SK-N-SH (cell line): ENCODE results near the gene NSG2. TPM values are rescaled to one million over a fixed set of nuclear protein-coding genes. Genes with fewer than 3 reads are reported as not detected.

Experiments
- CTCF ChIA-PET: fragments of 300-600, 350-600 bp; formaldehyde crosslinking; extraction: SDS; loops from one replicate; lab custom pipeline; 2021; lab: Yijun Ruan, JAX
- POLR2A ChIA-PET: fragments of 350-600 bp; sonication (Branson Sonifier 250); formaldehyde crosslinking; extraction: SDS; loops from one replicate; lab custom pipeline; 2020; ENCODE audit warnings: antibody characterized with exemption, inconsistent platforms; lab: Yijun Ruan, JAX
- DNase-seq: peaks from one replicate; pipeline ENCODE4 v3.0.0; 2012
- H2AFZ ChIP-seq: fragments of 200-600 bp; sonication (generic); 2 replicates; pipeline ENCODE4 v1.8.1; 2016; ENCODE audit warnings: antibody characterized with exemption, mild to moderate bottlenecking, low read depth
- H3F3A ChIP-seq: fragments of 200-600 bp; sonication (generic); replicated peaks from 2 replicates; pipeline ENCODE3; 2016; ENCODE audit warnings: antibody characterized with exemption, mild to moderate bottlenecking; ENCODE audit not compliant: insufficient read depth
- H3K27ac ChIP-seq, 2 experiments: fragments of 200-500 bp in 1 of 2; fragments of 200-600 bp in 1 of 2; sonication (Bioruptor generic) in 1 of 2; sonication (generic), shearing (Covaris generic) in 1 of 2; 2 replicates each; pipeline versions ENCODE4 v1.5.1 to v1.6.1; 2014 to 2016; ENCODE audit warnings: low read depth in 2 of 2, inconsistent platforms in 1 of 2, low read length in 1 of 2, mild to moderate bottlenecking in 1 of 2, mixed read lengths in 1 of 2
- H3K27me3 ChIP-seq: fragments of 200-600 bp; sonication (generic), shearing (Covaris generic); 2 replicates; pipeline ENCODE4 v1.6.1; 2016; ENCODE audit warnings: mixed run types; ENCODE audit not compliant: insufficient read depth
- H3K36me3 ChIP-seq, 2 experiments: fragments of 200-500 bp in 1 of 2; fragments of 200-600 bp in 1 of 2; sonication (Bioruptor generic) in 1 of 2; sonication (generic) in 1 of 2; replicated peaks in 1 of 2; 2 replicates each; pipeline versions ENCODE3 to v1.5.1; 2014 to 2016; ENCODE audit warnings: low read length in 1 of 2, mild to moderate bottlenecking in 1 of 2; ENCODE audit not compliant: insufficient read depth in 2 of 2, control insufficient read depth in 1 of 2
- H3K4me1 ChIP-seq, 2 experiments: fragments of 200-500 bp in 1 of 2; fragments of 200-600 bp in 1 of 2; sonication (Bioruptor generic) in 1 of 2; sonication (generic), shearing (Covaris generic) in 1 of 2; 2 replicates each; pipeline versions ENCODE4 v1.5.1 to v1.6.1; 2014 to 2016; ENCODE audit warnings: low read depth in 1 of 2, low read length in 1 of 2, mixed run types in 1 of 2; ENCODE audit not compliant: insufficient read depth in 2 of 2, control insufficient read depth in 1 of 2
- H3K4me2 ChIP-seq: fragments of 200-600 bp; sonication (generic), shearing (Covaris generic); 2 replicates; pipeline ENCODE4 v1.6.1; 2017; ENCODE audit warnings: mixed run types
- H3K4me3 ChIP-seq, 2 experiments: fragments of 200-500 bp in 1 of 2; fragments of 200-600 bp in 1 of 2; sonication (Bioruptor generic) in 1 of 2; sonication (generic), shearing (Covaris generic) in 1 of 2; 2 replicates each; pipeline versions ENCODE4 v1.5.1 to v1.8.1; 2014 to 2016; ENCODE audit warnings: low read depth in 2 of 2, inconsistent platforms in 1 of 2, low read length in 1 of 2, mild to moderate bottlenecking in 1 of 2, mixed read lengths in 1 of 2, moderate library complexity in 1 of 2
- H3K79me2 ChIP-seq: fragments of 200-600 bp; sonication (generic); 2 replicates; pipeline ENCODE4 v1.8.1; 2017; ENCODE audit warnings: mild to moderate bottlenecking; ENCODE audit not compliant: insufficient read depth
- H3K9ac ChIP-seq: fragments of 200-600 bp; sonication (generic); 2 replicates; pipeline ENCODE4 v1.6.1; 2017; ENCODE audit warnings: mixed run types
- H3K9me2 ChIP-seq: fragments of 200-600 bp; sonication (generic); 2 replicates; pipeline ENCODE4 v1.6.1; 2017; ENCODE audit warnings: mixed run types
- H3K9me3 ChIP-seq: fragments of 200-600 bp; sonication (generic); 2 replicates; pipeline ENCODE4 v1.6.1; 2017; ENCODE audit warnings: mixed run types, mild to moderate bottlenecking, moderate library complexity
- H4K20me1 ChIP-seq: fragments of 200-600 bp; sonication (generic); 2 replicates; pipeline ENCODE4 v1.6.1; 2017; ENCODE audit warnings: mild to moderate bottlenecking, mixed run types; ENCODE audit not compliant: insufficient read depth
- CHD2 ChIP-seq: fragments of 150-350 bp; IDR thresholded peaks from 2 replicates; pipeline ENCODE4 v1.6.1; 2018; ENCODE audit warnings: low read length; ENCODE audit not compliant: partially characterized antibody
- EP300 ChIP-seq, 2 experiments: IDR thresholded peaks; 2 replicates each; pipeline versions ENCODE4 v1.4.0 to v1.6.1; 2012; ENCODE audit warnings: borderline replicate concordance in 1 of 2, low read depth in 1 of 2, low read length in 1 of 2
- EZH2phosphoT487 ChIP-seq: fragments of 200-600 bp; sonication (generic); IDR thresholded peaks from 2 replicates; pipeline ENCODE4 v1.6.1; 2017; ENCODE audit warnings: low read depth, mixed run types, mild to moderate bottlenecking, antibody characterized with exemption, moderate library complexity, borderline replicate concordance
- FOSL2 ChIP-seq: IDR thresholded peaks from 2 replicates; pipeline ENCODE4 v1.4.0; 2012; ENCODE audit warnings: low read depth, mild to moderate bottlenecking, moderate library complexity, borderline replicate concordance
- GATA2 ChIP-seq: sonication (generic); formaldehyde crosslinking; IDR thresholded peaks from 2 replicates; pipeline ENCODE4 v1.5.0; 2020; ENCODE audit warnings: mild to moderate bottlenecking, missing genetic modification reagents
- IRF3 ChIP-seq: fragments of 150-350 bp; IDR thresholded peaks from 2 replicates; pipeline ENCODE4 v1.6.1; 2016; ENCODE audit warnings: mild to moderate bottlenecking, low read depth, low read length
- JUND ChIP-seq: IDR thresholded peaks from 2 replicates; pipeline ENCODE4 v1.4.0; 2012
- MEF2A ChIP-seq: IDR thresholded peaks from 2 replicates; pipeline ENCODE4 v1.4.0; 2012; ENCODE audit warnings: low read depth, borderline replicate concordance
- MXI1 ChIP-seq: IDR thresholded peaks from 2 replicates; pipeline ENCODE4 v1.6.1; 2012; ENCODE audit warnings: mild to moderate bottlenecking, low read depth, low read length, improper control_type of control experiment
- NFIC ChIP-seq: IDR thresholded peaks from 2 replicates; pipeline ENCODE4 v1.4.0; 2012; ENCODE audit warnings: borderline replicate concordance
- NRF1 ChIP-seq: IDR thresholded peaks from 2 replicates; pipeline ENCODE4 v1.6.1; 2012; ENCODE audit warnings: low read depth, mild to moderate bottlenecking, low read length
- POLR2AphosphoS5 ChIP-seq: IDR thresholded peaks from 2 replicates; pipeline ENCODE4 v1.6.1; 2012; ENCODE audit warnings: low read depth, low read length
- RAD21 ChIP-seq: IDR thresholded peaks from 2 replicates; pipeline ENCODE4 v1.6.1; 2012; ENCODE audit warnings: mild to moderate bottlenecking, low read length
- REST ChIP-seq: IDR thresholded peaks from 2 replicates; pipeline ENCODE4 v1.6.1; 2012; ENCODE audit warnings: mild to moderate bottlenecking, low read depth, low read length, moderate library complexity
- RXRA ChIP-seq: IDR thresholded peaks from 2 replicates; pipeline ENCODE4 v1.4.0; 2012; ENCODE audit warnings: low read depth, mild to moderate bottlenecking, borderline replicate concordance
- SMC3 ChIP-seq: IDR thresholded peaks from 2 replicates; pipeline ENCODE4 v1.6.1; 2012; ENCODE audit warnings: low read depth, low read length, improper control_type of control experiment
- USF1 ChIP-seq: IDR thresholded peaks from 2 replicates; pipeline ENCODE4 v1.4.0; 2012; ENCODE audit warnings: low read depth, borderline replicate concordance
- USF2 ChIP-seq: fragments of 150-350 bp; IDR thresholded peaks from 2 replicates; pipeline ENCODE4 v1.6.1; 2017; ENCODE audit warnings: antibody characterized with exemption, low read length, low read depth, borderline replicate concordance
- YY1 ChIP-seq: IDR thresholded peaks from 2 replicates; pipeline ENCODE4 v1.4.0; 2012; ENCODE audit warnings: low read depth, mild to moderate bottlenecking
- WGBS: methylation state at CpG from one replicate; pipeline ENCODE4 v1.1.6; 2017; ENCODE audit warnings: low lambda C conversion rate; 5-methylcytosine and 5-hydroxymethylcytosine counted together
- polyA plus RNA-seq, 3 experiments: library from polyadenylated mRNA; depleted of rRNA; stranded (reverse); fragments of >200 nt; gene quantifications; 2 replicates each; pipeline ENCODE4 v1.2.3, GENCODE V29; 2012

NSG2 gene
- polyA plus RNA-seq, 1 of the 3 experiments (the other 2 are of a cell fraction), result 4.3 TPM

GRCh38 chr5:174008922-174009321 is 36.6 kb upstream of the NSG2 start:
- Histone ChIP-seq H3K9me3 (no peaks in the 10 kb centered on the region), H3K4me2 (no peak overlapping the region), H2AFZ (no peak overlapping the region), H3K4me3 (no peak overlapping the region), H3F3A (no peaks in the 10 kb centered on the region), H3K36me3 (no peaks in the 10 kb centered on the region), H3K27me3 (no peaks in the 10 kb centered on the region), H3K9me2 (no peaks in the 10 kb centered on the region), H3K79me2 (no peaks in the 10 kb centered on the region), H3K27ac (no peak overlapping the region), H4K20me1 (no peaks in the 10 kb centered on the region), H3K4me1 (no peaks in the 10 kb centered on the region), H3K9ac (no peak overlapping the region)
- ChIA-PET CTCF (interaction anchor here (1.4 kb wide), 1 partner anchor 31 kb away, joined by 3 read pairs; no protein-coding TSS in a partner anchor), POLR2A (no interaction called here)
- WGBS, result 62% methylated on average over 5 of the region's 5 CpGs
- TF ChIP-seq MXI1, result no peak
- TF ChIP-seq RAD21, result no peak
- TF ChIP-seq FOSL2, result no peak
- TF ChIP-seq YY1, result no peak
- TF ChIP-seq POLR2AphosphoS5, result no peak
- TF ChIP-seq USF1, result no peak
- no peak for TF ChIP-seq SMC3
- no peak for TF ChIP-seq NRF1
- TF ChIP-seq EP300 (IDR thresholded peaks at IDR 0.05; ENCODE audit: borderline replicate concordance in 1 of 2, low read depth in 1 of 2, low read length in 1 of 2), result no peak
- TF ChIP-seq MEF2A, result no peak
- no peak for TF ChIP-seq RXRA
- no peak for TF ChIP-seq NFIC
- TF ChIP-seq CHD2, result no peak
- TF ChIP-seq JUND, result no peak
- TF ChIP-seq GATA2 (CRISPR knock-in tag), result no peak
- no peak for TF ChIP-seq USF2
- TF ChIP-seq EZH2phosphoT487, result no peak
- TF ChIP-seq IRF3, result no peak
- TF ChIP-seq REST, result no peak
- no peak for DNase-seq
